MCF 10A (cell line): ENCODE data around the gene CAPZB. TPM values are rescaled to one million over a fixed set of nuclear protein-coding genes. Genes with fewer than 3 reads are reported as not detected.

ENCODE experiments used
- BruUV-seq: library from RNA; stranded (reverse); fragments of 400-500 nt; replicated peaks from 2 replicates; lab custom pipeline; 2021; lab: Mats Ljungman, UMichigan
- CTCF ChIA-PET: fragments of 300-600 bp; sonication (Branson Sonifier 250); formaldehyde crosslinking; extraction: SDS; loops from one replicate; lab custom pipeline; 2021; ENCODE audit warnings: antibody characterized with exemption, inconsistent platforms; lab: Yijun Ruan, JAX
- POLR2A ChIA-PET: fragments of 300-600, 350-650 bp; sonication (Branson Sonifier 250); formaldehyde crosslinking; extraction: SDS; loops from one replicate; lab custom pipeline; 2020; ENCODE audit warnings: antibody characterized with exemption, inconsistent platforms; lab: Yijun Ruan, JAX
- DNase-seq: peaks from one replicate; pipeline ENCODE4 v3.0.0-alpha.2; 2018; ENCODE audit not compliant: unreplicated experiment
- H3K27ac Mint-ChIP-seq: one replicate; pipeline ENCODE4 v1.8.0; 2022; ENCODE audit warnings: mild to moderate bottlenecking, low read depth, mixed read lengths; ENCODE audit not compliant: unreplicated experiment
- H3K27me3 Mint-ChIP-seq: one replicate; pipeline ENCODE4 v1.8.0; 2022; ENCODE audit warnings: mixed read lengths; ENCODE audit not compliant: insufficient read depth, unreplicated experiment
- H3K36me3 Mint-ChIP-seq: one replicate; pipeline ENCODE4 v1.8.0; 2022; ENCODE audit warnings: mild to moderate bottlenecking, moderate library complexity, mixed read lengths; ENCODE audit not compliant: insufficient read depth, unreplicated experiment
- H3K4me1 Mint-ChIP-seq: one replicate; pipeline ENCODE4 v1.8.0; 2022; ENCODE audit warnings: mixed read lengths; ENCODE audit not compliant: insufficient read depth, unreplicated experiment
- H3K4me3 Mint-ChIP-seq: one replicate; pipeline ENCODE4 v1.8.0; 2022; ENCODE audit warnings: mild to moderate bottlenecking, moderate library complexity, mixed read lengths; ENCODE audit not compliant: unreplicated experiment
- H3K9me3 Mint-ChIP-seq: one replicate; pipeline ENCODE4 v1.8.0; 2022; ENCODE audit warnings: mixed read lengths; ENCODE audit not compliant: unreplicated experiment
- intact Hi-C: fragments of 100-400 bp; cut with micrococcal nuclease; formaldehyde crosslinking; loops from 2 replicates; pipeline ENCODE4 v1.14.1; 2022
- total RNA-seq: library from RNA; stranded (reverse); gene quantifications from 2 replicates; pipeline ENCODE4 v1.2.3, GENCODE V29; 2022
- TF ChIP-seq, protein P1 (sequence below): fragments of 200-600 bp; IDR thresholded peaks from one replicate; pipeline ENCODE4 v1.8.0; 2022; ENCODE audit warnings: antibody characterized with exemption, mild to moderate bottlenecking; ENCODE audit not compliant: unreplicated experiment

The CAPZB gene
- total RNA-seq, 1 experiment from 2014 or later = 252 TPM

DNA sequence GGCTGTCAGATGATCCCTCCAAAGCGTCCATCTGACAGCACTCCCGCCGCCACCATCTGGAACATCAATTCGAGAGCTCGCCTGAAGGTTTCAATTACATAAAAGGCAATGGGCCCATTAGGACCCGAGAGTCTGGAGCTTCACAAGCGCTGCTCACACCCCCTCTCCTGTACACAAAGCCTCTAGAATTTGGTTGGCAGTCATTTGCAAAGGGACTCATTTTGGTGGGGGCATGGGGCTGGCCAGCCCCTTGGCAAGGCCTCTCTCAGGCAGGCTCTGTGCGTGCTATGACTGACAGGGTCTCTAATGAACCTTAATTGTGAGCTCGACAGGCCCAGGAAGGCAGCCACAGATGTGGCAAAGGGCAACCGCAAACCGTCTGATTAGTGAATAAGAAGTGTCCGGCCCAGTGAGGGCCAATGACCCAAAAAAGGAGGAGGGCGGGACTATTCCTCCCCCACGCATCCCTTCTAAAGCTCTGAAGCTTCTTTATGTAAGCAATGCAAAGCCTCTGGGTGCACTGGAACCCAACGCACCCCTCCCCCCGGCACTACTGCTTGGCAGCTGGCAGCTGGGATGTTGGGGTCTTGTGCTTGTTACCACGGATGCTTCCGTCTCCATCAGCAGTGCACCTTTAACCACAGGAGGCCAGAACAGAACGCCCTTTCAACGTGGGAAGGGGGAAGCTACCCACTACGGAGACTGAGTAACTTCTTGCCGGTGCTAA lies 79.4 kb downstream of the CAPZB start:
- Mint-ChIP-seq H3K4me3 (no peak overlapping the region), H3K27ac (no peak overlapping the region), H3K27me3 (no peaks in the 10 kb centered on the region), H3K4me1 (peaks cover 10% of the 10 kb centered on the region), H3K36me3 (peaks cover 40% of the 10 kb centered on the region), H3K9me3 (no peaks in the 10 kb centered on the region)
- intact Hi-C loops = no loop called here
- BruUV-seq = no TSS peak
- TF ChIP-seq, protein P1, sequence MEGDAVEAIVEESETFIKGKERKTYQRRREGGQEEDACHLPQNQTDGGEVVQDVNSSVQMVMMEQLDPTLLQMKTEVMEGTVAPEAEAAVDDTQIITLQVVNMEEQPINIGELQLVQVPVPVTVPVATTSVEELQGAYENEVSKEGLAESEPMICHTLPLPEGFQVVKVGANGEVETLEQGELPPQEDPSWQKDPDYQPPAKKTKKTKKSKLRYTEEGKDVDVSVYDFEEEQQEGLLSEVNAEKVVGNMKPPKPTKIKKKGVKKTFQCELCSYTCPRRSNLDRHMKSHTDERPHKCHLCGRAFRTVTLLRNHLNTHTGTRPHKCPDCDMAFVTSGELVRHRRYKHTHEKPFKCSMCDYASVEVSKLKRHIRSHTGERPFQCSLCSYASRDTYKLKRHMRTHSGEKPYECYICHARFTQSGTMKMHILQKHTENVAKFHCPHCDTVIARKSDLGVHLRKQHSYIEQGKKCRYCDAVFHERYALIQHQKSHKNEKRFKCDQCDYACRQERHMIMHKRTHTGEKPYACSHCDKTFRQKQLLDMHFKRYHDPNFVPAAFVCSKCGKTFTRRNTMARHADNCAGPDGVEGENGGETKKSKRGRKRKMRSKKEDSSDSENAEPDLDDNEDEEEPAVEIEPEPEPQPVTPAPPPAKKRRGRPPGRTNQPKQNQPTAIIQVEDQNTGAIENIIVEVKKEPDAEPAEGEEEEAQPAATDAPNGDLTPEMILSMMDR = no peak
- POLR2A ChIA-PET = interaction anchor here (1.2 kb wide), 2 partner anchors 7 to 254 kb away, joined by 3 to 4 read pairs; no protein-coding TSS in a partner anchor
- CTCF ChIA-PET = interaction anchor here (0.5 to 1.2 kb wide), 6 partner anchors 15 to 310 kb away, joined by 3 to 4 read pairs (median 3); no protein-coding TSS in a partner anchor
- no peak for DNase-seq

DNA sequence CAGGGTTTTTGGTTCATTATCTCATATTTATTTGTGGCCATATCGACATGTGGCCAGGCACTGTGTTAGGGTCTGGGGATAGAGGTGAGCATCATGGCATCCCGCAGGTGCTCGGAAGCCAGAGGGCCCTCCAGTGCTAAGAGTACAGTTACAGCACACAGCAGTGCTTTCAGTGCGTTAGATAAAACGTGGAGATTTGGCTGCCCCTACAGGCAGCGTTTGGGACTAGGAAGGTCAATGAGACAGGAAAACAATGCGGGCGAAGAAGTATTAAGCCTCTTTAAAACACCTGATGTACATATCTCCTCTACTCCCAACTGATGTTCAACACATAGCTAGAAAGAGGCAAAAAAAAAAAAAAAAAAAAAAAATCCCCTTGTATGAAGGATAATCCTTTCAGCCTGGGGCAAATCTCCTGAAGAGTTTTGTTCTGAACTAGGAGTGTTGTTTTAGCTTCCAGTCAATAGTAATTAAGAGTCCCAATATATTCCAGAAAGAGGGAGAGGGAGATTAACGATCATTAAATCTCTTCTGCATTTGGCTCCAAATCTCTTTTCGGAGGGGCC lies 80.1 kb downstream of the CAPZB start:
- Mint-ChIP-seq H3K27me3 (no peaks in the 10 kb centered on the region), H3K4me1 (peaks cover 10% of the 10 kb centered on the region), H3K36me3 (peaks cover 42% of the 10 kb centered on the region), H3K4me3 (no peak overlapping the region), H3K27ac (no peak overlapping the region), H3K9me3 (no peaks in the 10 kb centered on the region)
- intact Hi-C loops = no loop called here
- ChIA-PET CTCF (interaction anchor here (0.5 to 1.1 kb wide), 6 partner anchors 8 to 311 kb away, joined by 3 to 4 read pairs (median 3); no protein-coding TSS in a partner anchor), POLR2A (interaction anchor here (1.2 kb wide), 1 partner anchor 254 kb away, joined by 3 read pairs; no protein-coding TSS in a partner anchor)
- DNase-seq = no peak
- TF ChIP-seq, protein P1 = no peak
- BruUV-seq = no TSS peak

DNA sequence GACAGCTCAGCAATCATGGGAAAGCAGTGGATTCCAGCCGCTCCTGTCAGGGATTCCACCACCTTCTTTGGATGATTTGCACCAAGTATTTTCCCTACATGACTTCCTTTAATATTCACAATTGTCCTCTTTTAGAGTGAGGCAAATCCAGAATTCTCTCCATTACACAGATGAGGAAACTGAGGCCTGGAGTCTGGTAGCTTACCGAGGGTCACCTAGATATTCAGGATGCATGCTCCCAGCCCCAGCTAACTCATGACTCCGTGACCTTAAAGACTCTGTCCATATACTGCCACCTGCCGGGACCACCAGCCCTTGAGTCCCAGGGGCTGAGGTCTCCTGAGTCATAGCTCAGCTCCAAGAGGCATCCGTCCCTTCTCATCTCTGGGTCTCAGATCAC lies 80.6 kb downstream of the CAPZB start:
- CTCF ChIA-PET = interaction anchor here (0.6 to 1.1 kb wide), 3 partner anchors 9 to 249 kb away, joined by 3 read pairs; no protein-coding TSS in a partner anchor
- no TSS peak for BruUV-seq
- TF ChIP-seq, protein P1 = no peak
- no peaks in the 10 kb centered on the region for H3K9me3 Mint-ChIP-seq
- peaks cover 39% of the 10 kb centered on the region for H3K36me3 Mint-ChIP-seq
- peaks cover 5% of the 10 kb centered on the region for H3K4me1 Mint-ChIP-seq
- no peaks in the 10 kb centered on the region for H3K27me3 Mint-ChIP-seq
- H3K4me3 Mint-ChIP-seq = no peak overlapping the region
- intact Hi-C loops = no loop called here
- no peak overlapping the region for H3K27ac Mint-ChIP-seq
- POLR2A ChIA-PET = interaction anchor here (1.2 kb wide), 1 partner anchor 255 kb away, joined by 3 read pairs; no protein-coding TSS in a partner anchor
- DNase-seq = no peak

DNA sequence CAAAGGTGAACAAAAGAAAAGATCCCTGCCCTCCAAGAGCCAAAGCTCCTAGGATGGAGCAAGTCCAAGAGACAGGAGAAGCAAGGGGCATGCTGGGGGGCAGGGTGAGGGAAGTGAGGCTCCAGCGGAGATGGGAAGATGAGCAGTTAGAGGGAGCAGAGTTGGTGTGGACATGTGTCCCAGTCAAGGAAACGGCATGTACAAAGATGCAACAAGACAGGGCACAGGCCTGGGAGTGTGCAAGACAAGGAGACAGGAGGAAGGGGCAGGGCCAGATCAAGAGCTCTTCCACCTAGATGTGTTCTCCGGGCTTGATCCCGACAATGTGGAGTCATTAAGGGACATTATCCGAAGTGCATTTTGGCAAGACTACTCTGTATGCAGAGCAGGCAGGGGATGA lies 82.1 kb downstream of the CAPZB start:
- no peak overlapping the region for H3K4me3 Mint-ChIP-seq
- intact Hi-C loops = no loop called here
- CTCF ChIA-PET = interaction anchor here (0.7 kb wide), 1 partner anchor 121 kb away, joined by 5 read pairs; no protein-coding TSS in a partner anchor
- POLR2A ChIA-PET = no interaction called here
- H3K9me3 Mint-ChIP-seq = no peaks in the 10 kb centered on the region
- BruUV-seq = no TSS peak
- H3K27ac Mint-ChIP-seq = no peak overlapping the region
- peaks cover 36% of the 10 kb centered on the region for H3K36me3 Mint-ChIP-seq
- DNase-seq = no peak
- TF ChIP-seq, protein P1 = no peak
- H3K4me1 Mint-ChIP-seq = peaks cover 4% of the 10 kb centered on the region
- no peaks in the 10 kb centered on the region for H3K27me3 Mint-ChIP-seq
